Fibroblast of pulmonary artery (primary cell): ENCODE results near the gene DHRS3.
A peak's percentile ranks its signal among the peaks of the same experiment; 100 is the strongest.

ENCODE experiments used
- DNase-seq: peaks from one replicate; pipeline ENCODE4 v3.0.0-alpha.2; 2010; ENCODE audit warnings: low read depth
- H3K4me3 ChIP-seq: replicated peaks from 2 replicates; pipeline ENCODE4 v1.5.1; 2011; ENCODE audit warnings: low read depth, mild to moderate bottlenecking, control low read depth, low read length, moderate library complexity
- TF ChIP-seq, protein P1 (sequence below): IDR thresholded peaks from 2 replicates; pipeline ENCODE4 v1.5.1; 2011; ENCODE audit warnings: mild to moderate bottlenecking, control low read depth, low read length, inconsistent platforms; ENCODE audit errors: missing control alignments

DHRS3 gene

GRCh38 chr1:12577020-12577419 lies 41.0 kb downstream of the DHRS3 start:
- DNase-seq = no peak

DNA sequence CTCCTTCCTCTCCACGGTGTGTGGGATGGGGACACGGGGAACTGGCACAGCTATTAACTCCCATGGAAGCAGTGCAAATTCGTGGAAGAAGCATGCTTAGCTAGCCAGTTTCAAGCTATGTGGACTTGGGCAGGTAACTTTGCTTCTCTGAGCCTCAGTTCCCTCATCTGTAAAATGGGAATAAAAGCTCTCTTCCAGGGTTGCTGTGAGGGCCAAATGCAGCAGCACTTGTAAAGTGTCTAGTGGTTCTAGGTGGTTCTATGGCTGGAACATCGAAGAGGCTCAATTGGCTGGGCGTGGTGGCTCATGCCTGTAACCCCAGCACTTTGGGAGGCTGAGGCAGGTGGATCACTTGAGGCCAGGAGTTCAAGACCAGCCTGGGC lies 43.3 kb downstream of the DHRS3 start:
- H3K4me3 ChIP-seq = no peak overlapping the region
- DNase-seq = no peak
- TF ChIP-seq, protein P1, sequence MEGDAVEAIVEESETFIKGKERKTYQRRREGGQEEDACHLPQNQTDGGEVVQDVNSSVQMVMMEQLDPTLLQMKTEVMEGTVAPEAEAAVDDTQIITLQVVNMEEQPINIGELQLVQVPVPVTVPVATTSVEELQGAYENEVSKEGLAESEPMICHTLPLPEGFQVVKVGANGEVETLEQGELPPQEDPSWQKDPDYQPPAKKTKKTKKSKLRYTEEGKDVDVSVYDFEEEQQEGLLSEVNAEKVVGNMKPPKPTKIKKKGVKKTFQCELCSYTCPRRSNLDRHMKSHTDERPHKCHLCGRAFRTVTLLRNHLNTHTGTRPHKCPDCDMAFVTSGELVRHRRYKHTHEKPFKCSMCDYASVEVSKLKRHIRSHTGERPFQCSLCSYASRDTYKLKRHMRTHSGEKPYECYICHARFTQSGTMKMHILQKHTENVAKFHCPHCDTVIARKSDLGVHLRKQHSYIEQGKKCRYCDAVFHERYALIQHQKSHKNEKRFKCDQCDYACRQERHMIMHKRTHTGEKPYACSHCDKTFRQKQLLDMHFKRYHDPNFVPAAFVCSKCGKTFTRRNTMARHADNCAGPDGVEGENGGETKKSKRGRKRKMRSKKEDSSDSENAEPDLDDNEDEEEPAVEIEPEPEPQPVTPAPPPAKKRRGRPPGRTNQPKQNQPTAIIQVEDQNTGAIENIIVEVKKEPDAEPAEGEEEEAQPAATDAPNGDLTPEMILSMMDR = no peak

More at GRCh38 chr1:12577020-12577419, 41.0 kb downstream of the DHRS3 start:
- no peak overlapping the region for H3K4me3 ChIP-seq
- TF ChIP-seq, protein P1 = no peak

DNA sequence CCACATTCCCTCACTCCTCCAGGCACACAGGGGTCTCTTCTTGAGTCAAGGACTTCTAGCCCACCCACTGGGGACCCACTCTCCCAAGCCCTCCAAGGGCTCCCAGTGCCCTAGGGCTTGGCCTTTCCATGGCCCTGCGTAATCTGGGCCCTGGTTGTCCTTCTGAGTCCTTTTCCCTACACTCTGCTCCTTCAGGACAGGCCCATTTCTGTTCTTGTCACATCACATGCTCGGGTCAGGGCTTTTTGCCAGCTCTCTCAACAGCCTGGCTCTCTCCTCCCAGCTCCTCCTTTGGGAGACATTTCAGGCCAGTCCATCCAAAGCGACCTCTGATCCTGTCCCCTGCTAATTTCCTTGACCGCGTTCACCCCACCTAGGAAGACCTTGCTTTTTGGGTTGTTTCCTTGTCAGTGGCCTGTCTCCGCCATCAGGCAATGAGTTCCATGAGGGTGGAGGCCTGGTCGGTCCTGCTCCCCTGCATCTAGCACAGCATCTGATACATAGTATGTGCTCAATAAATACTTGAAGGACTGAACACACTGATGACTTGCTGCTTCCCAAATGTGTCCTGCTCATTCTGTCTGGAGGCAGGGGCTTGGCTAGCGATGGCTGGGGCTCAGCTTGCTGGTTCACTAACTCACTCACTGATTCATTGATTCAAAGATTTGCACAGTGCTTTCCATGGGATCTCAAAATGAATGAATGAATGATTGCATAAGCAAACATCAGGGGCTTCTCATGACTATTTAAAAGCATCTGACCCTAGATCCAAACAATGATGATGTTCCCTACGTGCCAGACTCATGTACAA lies 44.8 kb downstream of the DHRS3 start:
- peak; percentile 38 for DNase-seq
- TF ChIP-seq, protein P1 = no peak
- H3K4me3 ChIP-seq = no peak overlapping the region

DNA sequence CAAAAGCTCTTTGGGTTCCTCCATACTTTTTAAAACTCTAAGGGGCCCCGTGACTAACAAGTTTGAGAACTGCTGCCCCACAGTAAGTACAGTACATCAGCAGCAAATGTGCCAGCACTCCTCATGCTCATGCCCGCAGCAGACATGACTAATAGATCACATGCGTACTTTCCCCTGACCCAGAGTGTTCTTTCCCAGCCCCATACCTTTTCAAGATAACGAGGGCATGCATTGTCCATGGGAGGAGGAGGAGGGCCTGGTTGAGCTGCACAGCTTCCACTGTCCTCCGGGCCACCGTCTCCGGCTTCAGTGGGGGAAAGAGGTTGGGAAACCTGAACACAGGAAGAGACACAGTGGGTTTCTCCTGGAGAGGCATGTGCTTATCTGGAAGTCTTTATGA lies 45.5 kb downstream of the DHRS3 start:
- H3K4me3 ChIP-seq = no peak overlapping the region
- TF ChIP-seq, protein P1 = no peak
- peak; percentile 79 for DNase-seq

GRCh38 chr1:12570291-12570690 lies 47.7 kb downstream of the DHRS3 start:
- no peak overlapping the region for H3K4me3 ChIP-seq
- TF ChIP-seq, protein P1 = no peak
- DNase-seq = no peak

DNA sequence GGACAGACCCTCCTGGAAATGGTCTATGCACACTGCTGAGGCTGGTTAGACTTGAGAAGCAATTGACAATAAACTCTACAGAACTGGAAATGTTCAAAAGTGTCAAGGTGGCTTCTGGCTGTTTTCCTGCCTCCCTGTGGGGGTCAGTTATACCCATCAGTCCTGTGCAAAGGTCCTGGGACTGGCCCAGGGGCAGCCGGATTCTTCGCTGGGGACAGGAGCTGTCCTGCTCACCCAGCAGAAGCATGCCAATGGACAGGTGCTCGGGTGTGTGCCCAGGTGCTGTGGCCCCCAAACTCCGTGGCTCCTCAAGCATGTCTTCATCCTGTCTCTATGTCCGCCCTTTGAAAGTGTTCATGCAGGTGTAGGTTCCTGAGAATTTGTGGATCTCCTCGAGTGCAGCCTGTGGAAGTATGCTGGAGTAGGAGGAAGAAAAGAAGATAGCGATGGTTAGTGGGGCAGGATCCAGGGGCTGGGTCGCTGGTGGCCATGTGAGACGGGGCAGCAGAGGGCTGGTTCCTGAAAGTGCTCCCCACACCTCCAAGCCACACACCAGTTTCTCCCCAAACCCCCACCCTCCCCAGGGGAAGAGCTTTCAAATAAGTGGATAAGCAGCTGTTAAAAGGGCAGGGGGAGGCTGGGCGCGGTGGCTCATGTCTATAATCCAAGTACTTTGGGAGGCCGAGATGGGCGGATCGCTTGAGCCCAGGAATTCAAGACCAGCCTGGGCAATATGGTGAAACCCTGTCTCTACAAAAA lies 49.8 kb downstream of the DHRS3 start:
- no peak for DNase-seq
- TF ChIP-seq, protein P1 = no peak
- no peak overlapping the region for H3K4me3 ChIP-seq
